GM12878 (cell line): ENCODE data around the gene SOWAHC. TPM values are rescaled to one million over a fixed set of nuclear protein-coding genes. Genes with fewer than 3 reads are reported as not detected.

Experiments used
- ATAC-seq: fragments of 200-7000 bp; cut with Tn5 transposase; 3 replicates; pipeline ENCODE4 v1.9.1; 2020; ENCODE audit warnings: mild to moderate bottlenecking, moderate library complexity
- BruUV-seq: library from RNA; stranded (reverse); fragments of 400-500 nt; replicated peaks from 2 replicates; lab custom pipeline; 2021; lab: Mats Ljungman, UMichigan
- CTCF ChIA-PET: fragments of 300-600 bp; sonication (Branson Sonifier 250); formaldehyde crosslinking; extraction: SDS; loops from one replicate; lab custom pipeline; 2021; ENCODE audit warnings: inconsistent platforms; lab: Yijun Ruan, JAX
- POLR2A ChIA-PET: fragments of 350-600 bp; formaldehyde crosslinking; extraction: SDS; loops from one replicate; lab custom pipeline; 2021; ENCODE audit warnings: inconsistent platforms; lab: Charles Lee
- RAD21 ChIA-PET: fragments of 300-600 bp; sonication (Branson Sonifier 250); formaldehyde crosslinking; loops from one replicate; lab custom pipeline; 2023; ENCODE audit warnings: antibody characterized with exemption; ENCODE audit not compliant: unreplicated experiment; lab: Charles Lee
- SMC1A ChIA-PET: fragments of 300-600 bp; sonication (Branson Sonifier 250); formaldehyde crosslinking; loops from one replicate; lab custom pipeline; 2023; ENCODE audit not compliant: unreplicated experiment, uncharacterized antibody; lab: Charles Lee
- DNase-seq: peaks from one replicate; pipeline ENCODE4 v3.0.0-alpha.2; 2011; ENCODE audit warnings: low read depth, low spot score
- FAIRE-seq: peaks from 3 replicates; lab custom pipeline; 2011; peaks lifted over from hg19 to GRCh38; lab: Jason Lieb, UNC
- H2AFZ ChIP-seq: 2 replicates; pipeline ENCODE4 v1.6.0; 2011; ENCODE audit warnings: low read depth, low read length, control low read depth; ENCODE audit not compliant: control insufficient read depth
- H3K27ac ChIP-seq: 2 replicates; pipeline ENCODE4 v1.5.1; 2011; ENCODE audit warnings: control low read depth; ENCODE audit not compliant: control insufficient read depth, insufficient read depth
- H3K27me3 ChIP-seq, 2 experiments: replicated peaks in 1 of 2; 2 replicates each; pipeline versions ENCODE4 v1.6.0 to v1.6.1; 2011; ENCODE audit warnings: low read length in 1 of 2; ENCODE audit not compliant: control insufficient read depth in 2 of 2, insufficient read depth in 2 of 2
- H3K36me3 ChIP-seq, 2 experiments: 2 replicates each; pipeline ENCODE4 v1.5.1; 2011; ENCODE audit warnings: low read length in 1 of 2; ENCODE audit not compliant: control insufficient read depth in 2 of 2, insufficient read depth in 2 of 2
- H3K4me1 ChIP-seq: 2 replicates; pipeline ENCODE4 v1.6.1; 2011; ENCODE audit warnings: mild to moderate bottlenecking, low read length, moderate library complexity, mixed read lengths; ENCODE audit not compliant: control insufficient read depth, insufficient read depth
- H3K4me2 ChIP-seq: 2 replicates; pipeline ENCODE4 v1.6.0; 2011; ENCODE audit warnings: control low read depth; ENCODE audit not compliant: control insufficient read depth, insufficient read depth
- H3K4me3 ChIP-seq: fragments of 200-600 bp; sonication (generic); 2 replicates; pipeline ENCODE4 v1.5.1; 2016
- H3K79me2 ChIP-seq: 2 replicates; pipeline ENCODE4 v1.6.0; 2011; ENCODE audit warnings: low read length; ENCODE audit not compliant: control insufficient read depth, insufficient read depth
- H3K9ac ChIP-seq: 2 replicates; pipeline ENCODE4 v1.8.0; 2011; ENCODE audit warnings: low read length, control low read depth, mixed read lengths; ENCODE audit not compliant: control insufficient read depth, insufficient read depth
- H3K9me3 ChIP-seq: replicated peaks from 3 replicates; pipeline ENCODE4 v1.5.1; 2011; ENCODE audit warnings: mild to moderate bottlenecking, low read length; ENCODE audit not compliant: control insufficient read depth, insufficient read depth
- H4K20me1 ChIP-seq: 2 replicates; pipeline ENCODE4 v1.6.0; 2011; ENCODE audit not compliant: control insufficient read depth, insufficient read depth
- EED ChIP-seq: sonication (generic); IDR thresholded peaks from 2 replicates; pipeline ENCODE4 v1.6.1; 2016; ENCODE audit warnings: antibody characterized with exemption, low read depth
- FOXM1 ChIP-seq: IDR thresholded peaks from 2 replicates; pipeline ENCODE4 v1.6.1; 2012; ENCODE audit warnings: low read depth, mild to moderate bottlenecking, inconsistent platforms, low read length, moderate library complexity
- MEF2A ChIP-seq: IDR thresholded peaks from 2 replicates; pipeline ENCODE4 v1.6.1; 2011; ENCODE audit warnings: low read depth, mild to moderate bottlenecking, low read length, moderate library complexity; ENCODE audit not compliant: insufficient read depth
- MTA3 ChIP-seq: IDR thresholded peaks from 2 replicates; pipeline ENCODE4 v1.6.1; 2012; ENCODE audit warnings: low read length, inconsistent platforms, borderline replicate concordance
- NBN ChIP-seq: fragments of 450-650 bp; IDR thresholded peaks from 2 replicates; pipeline ENCODE4 v1.6.1; 2016
- NFIC ChIP-seq: IDR thresholded peaks from 2 replicates; pipeline ENCODE4 v1.6.1; 2012; ENCODE audit warnings: low read depth, mild to moderate bottlenecking, inconsistent platforms, low read length, moderate library complexity
- NR2F1 ChIP-seq: fragments of 450-650 bp; conservative IDR thresholded peaks from 2 replicates; pipeline ENCODE4 v1.6.1; 2017; ENCODE audit warnings: mild to moderate bottlenecking
- RFX5 ChIP-seq: IDR thresholded peaks from 2 replicates; pipeline ENCODE4 v1.6.1; 2011; ENCODE audit warnings: low read depth, low read length, improper control_type of control experiment
- RUNX3 ChIP-seq: IDR thresholded peaks from 2 replicates; pipeline ENCODE4 v1.6.1; 2012; ENCODE audit warnings: low read length, inconsistent platforms
- SREBF1 ChIP-seq: IDR thresholded peaks from 2 replicates; pipeline ENCODE4 v1.6.1; 2012; ENCODE audit warnings: mild to moderate bottlenecking, low read length
- SUPT20H ChIP-seq: IDR thresholded peaks from 2 replicates; pipeline ENCODE4 v1.6.1; 2011; ENCODE audit warnings: low read depth, mild to moderate bottlenecking, low read length, moderate library complexity, borderline replicate concordance; ENCODE audit not compliant: control insufficient read depth
- TCF12 ChIP-seq: IDR thresholded peaks from 2 replicates; pipeline ENCODE4 v1.6.1; 2011; ENCODE audit warnings: low read depth, mild to moderate bottlenecking, low read length
- ZNF384 ChIP-seq: IDR thresholded peaks from 2 replicates; pipeline ENCODE4 v1.6.1; 2012; ENCODE audit warnings: low read depth, mild to moderate bottlenecking, low read length, improper control_type of control experiment, borderline replicate concordance
- ZNF687 ChIP-seq: fragments of 450-650 bp; IDR thresholded peaks from 2 replicates; pipeline ENCODE4 v1.6.1; 2017; ENCODE audit warnings: mild to moderate bottlenecking, moderate library complexity
- ZZZ3 ChIP-seq: IDR thresholded peaks from 2 replicates; pipeline ENCODE4 v1.6.1; 2011; ENCODE audit warnings: low read depth; ENCODE audit not compliant: control insufficient read depth, insufficient read length
- WGBS: methylation state at CpG from one replicate; pipeline ENCODE4 v1.1.6; 2016; ENCODE audit warnings: low lambda C conversion rate; ENCODE audit not compliant: insufficient replicate concordance, insufficient coverage; ENCODE audit errors: missing lambda C conversion rate; 5-methylcytosine and 5-hydroxymethylcytosine counted together
- in situ Hi-C: fragments of 300-500 bp; cut with MboI; formaldehyde crosslinking; loops from 9 replicates; pipeline ENCODE4 v1.14.3; 2018; ENCODE audit warnings: mixed read lengths
- intact Hi-C: fragments of 100-400 bp; cut with micrococcal nuclease; formaldehyde crosslinking; loops from one replicate; pipeline ENCODE4 v1.14.2; 2022; ENCODE audit not compliant: unreplicated experiment
- polyA plus RNA-seq, 11 experiments: library from polyadenylated mRNA; depleted of rRNA in 4 of 11; unstranded in 6 of 11; stranded (reverse) in 5 of 11; fragments of >200 nt; fragmentation: Nextera tagmentation in 4 of 11; fragmentation: Illumina TruSeq in 1 of 11; extraction: Ambion mirVana in 4 of 11; extraction: Trizol in 1 of 11; gene quantifications; 1 replicate in 1 of 11; 2 replicates in 10 of 11; pipeline versions ENCODE4 v1.2.1 to v1.2.3, GENCODE V29; 2011 to 2016; ENCODE audit warnings: inconsistent platforms in 2 of 11, missing spikeins in 2 of 11, low read depth in 1 of 11
- total RNA-seq, 4 experiments: library from RNA; depleted of rRNA in 3 of 4; stranded (reverse); fragments of >200 nt in 3 of 4; fragmentation: Illumina TruSeq in 1 of 4; extraction: Trizol in 1 of 4; gene quantifications; 2 replicates each; pipeline versions ENCODE4 v1.2.1 to v1.2.3, GENCODE V29; 2013 to 2021
- TF ChIP-seq, protein P1 (sequence below): fragments of 450-650 bp; IDR thresholded peaks from 2 replicates; pipeline ENCODE4 v1.6.1; 2016; ENCODE audit warnings: mild to moderate bottlenecking
- TF ChIP-seq, protein P2 (sequence below): IDR thresholded peaks from 2 replicates; pipeline ENCODE4 v1.6.1; 2011; ENCODE audit warnings: mild to moderate bottlenecking, low read depth, low read length, moderate library complexity; ENCODE audit not compliant: insufficient replicate concordance

The SOWAHC gene
- total and polyA plus RNA-seq, 10 of the 15 experiments (the other 5 are each of a cell fraction or from before 2014, with no cell fraction given) = 0.48 to 2.6 (median 1.8) TPM

DNA sequence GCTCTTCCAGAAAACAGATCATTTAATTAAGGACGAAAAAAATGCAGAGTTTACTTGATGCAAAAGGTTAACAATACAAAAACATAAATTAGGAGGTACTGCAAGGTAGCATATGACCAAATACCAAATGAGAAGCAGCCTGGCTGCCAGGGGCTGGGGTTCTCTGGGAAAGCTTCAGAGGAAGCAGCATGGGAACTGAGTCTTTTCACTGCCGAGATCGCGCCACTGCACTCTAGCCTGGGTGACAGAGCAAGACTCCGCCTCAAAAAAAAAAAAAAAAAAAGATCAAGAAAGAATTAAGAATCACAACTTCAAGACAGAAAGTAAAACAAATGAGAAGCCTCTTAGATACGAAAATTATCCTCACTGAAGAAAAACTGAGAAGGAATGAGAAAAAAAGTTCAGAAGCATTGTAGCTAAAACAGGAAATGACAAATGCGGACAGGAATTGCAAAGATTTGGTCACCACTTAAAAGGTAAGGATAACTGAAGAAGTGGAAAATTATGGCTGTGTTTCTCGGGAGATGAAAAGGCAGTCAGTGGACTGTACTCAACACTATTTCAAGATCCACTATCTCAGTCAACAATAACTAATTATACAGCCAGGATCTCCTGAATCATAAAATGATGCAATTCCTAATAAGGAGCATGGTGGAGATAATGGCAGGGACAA, 4.7 kb upstream of the SOWAHC start:
- Histone ChIP-seq H3K79me2 (peaks cover 72% of the 10 kb centered on the region), H3K27me3 (no peaks in the 10 kb centered on the region), H2AFZ (no peak overlapping the region), H3K4me2 (peak overlapping the region; percentile 61), H3K9ac (peak overlapping the region; percentile 3; the same call in 1 of the 2 replicates), H3K4me1 (no peaks in the 10 kb centered on the region; the same call in 1 of the 2 replicates), H4K20me1 (no peaks in the 10 kb centered on the region), H3K9me3 (no peaks in the 10 kb centered on the region; the same call in 2 of the 3 replicates), H3K4me3 (peak overlapping the region; percentile 52; the same call in 1 of the 2 replicates), H3K36me3 (no peaks in the 10 kb centered on the region), H3K27ac (peak overlapping the region; percentile 72)
- CTCF ChIA-PET = interaction anchor here (0.6 to 10.3 kb wide), 8 partner anchors 9 to 513 kb away, joined by 3 to 139 read pairs (median 3); no protein-coding TSS in a partner anchor
- FAIRE-seq (peak; percentile 23), DNase-seq (no peak), ATAC-seq (peak; percentile 3; the same call in 1 of the 3 replicates)
- intact Hi-C loops (loop anchor here (2.0 to 10.0 kb wide), 3 partner anchors 27 to 465 kb away; no protein-coding TSS in a partner anchor), in situ Hi-C loops (no loop called here)
- POLR2A ChIA-PET = interaction anchor here (0.6 to 1.7 kb wide), 9 partner anchors 8 to 41 kb away, joined by 3 to 8 read pairs (median 4); no protein-coding TSS in a partner anchor
- SMC1A ChIA-PET = interaction anchor here (1.2 to 8.8 kb wide), 13 partner anchors 9 to 479 kb away, joined by 3 to 110 read pairs (median 7); no protein-coding TSS in a partner anchor
- WGBS = 40% methylated on average over 7 of the region's 8 CpGs
- RAD21 ChIA-PET = interaction anchor here (0.8 to 11.1 kb wide), 9 partner anchors 10 to 96 kb away, joined by 3 to 110 read pairs (median 5); no protein-coding TSS in a partner anchor
- BruUV-seq = no TSS peak
- TF ChIP-seq ZZZ3 = no peak
- TF ChIP-seq, protein P1, sequence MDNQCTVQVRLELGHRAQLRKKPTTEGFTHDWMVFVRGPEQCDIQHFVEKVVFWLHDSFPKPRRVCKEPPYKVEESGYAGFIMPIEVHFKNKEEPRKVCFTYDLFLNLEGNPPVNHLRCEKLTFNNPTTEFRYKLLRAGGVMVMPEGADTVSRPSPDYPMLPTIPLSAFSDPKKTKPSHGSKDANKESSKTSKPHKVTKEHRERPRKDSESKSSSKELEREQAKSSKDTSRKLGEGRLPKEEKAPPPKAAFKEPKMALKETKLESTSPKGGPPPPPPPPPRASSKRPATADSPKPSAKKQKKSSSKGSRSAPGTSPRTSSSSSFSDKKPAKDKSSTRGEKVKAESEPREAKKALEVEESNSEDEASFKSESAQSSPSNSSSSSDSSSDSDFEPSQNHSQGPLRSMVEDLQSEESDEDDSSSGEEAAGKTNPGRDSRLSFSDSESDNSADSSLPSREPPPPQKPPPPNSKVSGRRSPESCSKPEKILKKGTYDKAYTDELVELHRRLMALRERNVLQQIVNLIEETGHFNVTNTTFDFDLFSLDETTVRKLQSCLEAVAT = peak; percentile 64; the same call in 1 of the 2 replicates
- peak; percentile 26; the same call in 1 of the 2 replicates for TF ChIP-seq FOXM1
- TF ChIP-seq ZNF384 = peak; percentile 77
- TF ChIP-seq, protein P2, sequence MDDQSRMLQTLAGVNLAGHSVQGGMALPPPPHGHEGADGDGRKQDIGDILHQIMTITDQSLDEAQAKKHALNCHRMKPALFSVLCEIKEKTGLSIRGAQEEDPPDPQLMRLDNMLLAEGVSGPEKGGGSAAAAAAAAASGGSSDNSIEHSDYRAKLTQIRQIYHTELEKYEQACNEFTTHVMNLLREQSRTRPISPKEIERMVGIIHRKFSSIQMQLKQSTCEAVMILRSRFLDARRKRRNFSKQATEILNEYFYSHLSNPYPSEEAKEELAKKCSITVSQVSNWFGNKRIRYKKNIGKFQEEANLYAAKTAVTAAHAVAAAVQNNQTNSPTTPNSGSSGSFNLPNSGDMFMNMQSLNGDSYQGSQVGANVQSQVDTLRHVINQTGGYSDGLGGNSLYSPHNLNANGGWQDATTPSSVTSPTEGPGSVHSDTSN = no peak
- no peak for TF ChIP-seq NR2F1
- TF ChIP-seq EED = no peak; the same call in 1 of the 2 replicates
- TF ChIP-seq SUPT20H = no peak
- no peak for TF ChIP-seq SREBF1
- 0 out of 2 replicates have a peak, but pooled peaks have one; percentile 48 for TF ChIP-seq NBN
- TF ChIP-seq TCF12 = no peak
- no peak for TF ChIP-seq RFX5
- TF ChIP-seq MTA3 = no peak
- TF ChIP-seq MEF2A = no peak
- TF ChIP-seq RUNX3 = 0 out of 2 replicates have a peak, but pooled peaks have one; percentile 19
- no peak for TF ChIP-seq ZNF687
- TF ChIP-seq NFIC = peak; percentile 23; the same call in 1 of the 2 replicates
